K562 (cell line): ENCODE measurements around the gene RGL2. TPM values are rescaled to one million over a fixed set of nuclear protein-coding genes. Genes with fewer than 3 reads are reported as not detected.

Source experiments
- BRF1 ChIP-seq: IDR thresholded peaks from 3 replicates; pipeline ENCODE4 v1.6.1; 2011; ENCODE audit warnings: borderline replicate concordance, mild to moderate bottlenecking; ENCODE audit not compliant: insufficient read length; ENCODE audit errors: extremely low read depth
- BRF2 ChIP-seq: IDR thresholded peaks from 3 replicates; pipeline ENCODE4 v1.6.1; 2011; ENCODE audit warnings: borderline replicate concordance, mild to moderate bottlenecking; ENCODE audit not compliant: insufficient read length, insufficient read depth
- CBX2 ChIP-seq: fragments of 200-600 bp; sonication (generic); IDR thresholded peaks from one replicate; pipeline ENCODE4 v1.6.1; 2012; ENCODE audit warnings: mild to moderate bottlenecking, low read length, inconsistent platforms; ENCODE audit not compliant: insufficient read depth, poor library complexity, severe bottlenecking
- COPS2 ChIP-seq: fragments of 450-650 bp; conservative IDR thresholded peaks from 2 replicates; pipeline ENCODE4 v1.6.1; 2016; ENCODE audit warnings: mild to moderate bottlenecking, moderate library complexity
- CREB5 ChIP-seq: fragments of 250-450 bp; sonication (Bioruptor Pico); IDR thresholded peaks from 2 replicates; pipeline ENCODE4 v1.5.0; 2020; ENCODE audit warnings: mild to moderate bottlenecking
- ELF1 ChIP-seq: fragments of 200-800 bp; sonication (Bioruptor generic); IDR thresholded peaks from 2 replicates; pipeline ENCODE4 v1.6.1; 2016; ENCODE audit warnings: missing genetic modification characterization, missing compliant biosample characterization
- GTF2A2 ChIP-seq: IDR thresholded peaks from 2 replicates; pipeline ENCODE4 v1.6.1; 2016; ENCODE audit warnings: mild to moderate bottlenecking, missing genetic modification characterization, missing compliant biosample characterization
- KLF6 ChIP-seq: fragments of 250-450 bp; sonication (Bioruptor Pico); IDR thresholded peaks from 2 replicates; pipeline ENCODE4 v1.4.0; 2020; ENCODE audit warnings: mild to moderate bottlenecking, moderate library complexity, borderline replicate concordance
- MCM3 ChIP-seq: fragments of 450-650 bp; IDR thresholded peaks from 2 replicates; pipeline ENCODE4 v1.6.1; 2016
- NR4A1 ChIP-seq, 2 experiments: fragments of 250-450 bp in 1 of 2; fragments of 450-650 bp in 1 of 2; sonication (Bioruptor Pico) in 1 of 2; IDR thresholded peaks; 2 replicates each; pipeline versions ENCODE4 v1.4.0 to v1.6.1; 2016 to 2020; ENCODE audit warnings: mild to moderate bottlenecking in 2 of 2, missing compliant biosample characterization in 1 of 2, missing genetic modification characterization in 1 of 2, moderate library complexity in 1 of 2
- NUFIP1 ChIP-seq: fragments of 450-650 bp; IDR thresholded peaks from 2 replicates; pipeline ENCODE4 v1.6.1; 2018; ENCODE audit not compliant: partially characterized antibody
- RB1 ChIP-seq: fragments of 450-650 bp; IDR thresholded peaks from 2 replicates; pipeline ENCODE4 v1.6.1; 2017; ENCODE audit warnings: low read depth, mild to moderate bottlenecking
- RBM14 ChIP-seq: fragments of 200-400 bp; formaldehyde crosslinking; IDR thresholded peaks from 2 replicates; pipeline ENCODE4 v1.6.1; 2018; ENCODE audit warnings: low read depth, mild to moderate bottlenecking, low read length, moderate library complexity, borderline replicate concordance; ENCODE audit not compliant: insufficient read depth
- TAF15 ChIP-seq: fragments of 200-400 bp; formaldehyde crosslinking; IDR thresholded peaks from 2 replicates; pipeline ENCODE4 v1.6.1; 2017; ENCODE audit warnings: mild to moderate bottlenecking, low read depth, low read length, moderate library complexity
- TAL1 ChIP-seq: fragments of 450-650 bp; IDR thresholded peaks from 2 replicates; pipeline ENCODE4 v1.6.1; 2016; ENCODE audit warnings: mild to moderate bottlenecking
- TARDBP ChIP-seq: fragments of 450-650 bp; IDR thresholded peaks from 2 replicates; pipeline ENCODE4 v1.6.1; 2016
- TCF7L2 ChIP-seq: fragments of 150-350 bp; IDR thresholded peaks from 2 replicates; pipeline ENCODE4 v1.6.1; 2016; ENCODE audit warnings: low read depth, mild to moderate bottlenecking, low read length, moderate library complexity
- TCFL5 ChIP-seq: fragments of 250-450 bp; sonication (Bioruptor Pico); conservative IDR thresholded peaks from 2 replicates; pipeline ENCODE4 v1.6.1; 2021; ENCODE audit warnings: mild to moderate bottlenecking, moderate library complexity, matching md5 sums
- XRCC3 ChIP-seq: fragments of 450-650 bp; IDR thresholded peaks from 2 replicates; pipeline ENCODE4 v1.6.1; 2017; ENCODE audit warnings: mild to moderate bottlenecking, moderate library complexity
- ZFP91 ChIP-seq: sonication (generic); formaldehyde crosslinking; IDR thresholded peaks from 2 replicates; pipeline ENCODE4 v1.8.0; 2022; ENCODE audit warnings: mild to moderate bottlenecking, missing genetic modification reagents
- ZNF551 ChIP-seq: fragments of 250-450 bp; sonication (Bioruptor Pico); IDR thresholded peaks from 2 replicates; pipeline ENCODE4 v1.5.0; 2021; ENCODE audit warnings: mild to moderate bottlenecking, moderate library complexity
- polyA plus RNA-seq, 8 experiments: library from polyadenylated mRNA; depleted of rRNA in 4 of 8; stranded (reverse) in 5 of 8; unstranded in 3 of 8; fragments of >200 nt; fragmentation: Nextera tagmentation in 2 of 8; fragmentation: Illumina TruSeq in 1 of 8; extraction: Ambion mirVana in 2 of 8; extraction: Trizol in 1 of 8; gene quantifications; 2 replicates each; pipeline versions ENCODE4 v1.2.1 to v1.2.3, GENCODE V29; 2011 to 2014; ENCODE audit warnings: inconsistent platforms in 1 of 8, missing spikeins in 1 of 8
- total RNA-seq, 7 experiments: library from RNA; depleted of rRNA in 6 of 7; stranded (reverse); fragments of >200 nt in 6 of 7; fragmentation: Illumina TruSeq in 2 of 7; extraction: Trizol in 2 of 7; gene quantifications; 2 replicates each; pipeline versions ENCODE4 v1.2.1 to v1.2.3, GENCODE V29; 2011 to 2021; ENCODE audit warnings: low replicate concordance in 1 of 7
- TF ChIP-seq, protein P1 (sequence below): fragments of 250-450 bp; sonication (Bioruptor Pico); IDR thresholded peaks from 2 replicates; pipeline ENCODE4 v1.9.0; 2021; ENCODE audit warnings: mild to moderate bottlenecking
- TF ChIP-seq, protein P2 (sequence below): fragments of 450-650 bp; IDR thresholded peaks from 2 replicates; pipeline ENCODE4 v1.6.1; 2016; ENCODE audit warnings: low read depth, mild to moderate bottlenecking, moderate library complexity

Gene RGL2
- total and polyA plus RNA-seq, 9 of the 15 experiments (the other 6 are each of a cell fraction or from before 2014, with no cell fraction given), result 1.8 to 57.1 (median 19.5) TPM

DNA sequence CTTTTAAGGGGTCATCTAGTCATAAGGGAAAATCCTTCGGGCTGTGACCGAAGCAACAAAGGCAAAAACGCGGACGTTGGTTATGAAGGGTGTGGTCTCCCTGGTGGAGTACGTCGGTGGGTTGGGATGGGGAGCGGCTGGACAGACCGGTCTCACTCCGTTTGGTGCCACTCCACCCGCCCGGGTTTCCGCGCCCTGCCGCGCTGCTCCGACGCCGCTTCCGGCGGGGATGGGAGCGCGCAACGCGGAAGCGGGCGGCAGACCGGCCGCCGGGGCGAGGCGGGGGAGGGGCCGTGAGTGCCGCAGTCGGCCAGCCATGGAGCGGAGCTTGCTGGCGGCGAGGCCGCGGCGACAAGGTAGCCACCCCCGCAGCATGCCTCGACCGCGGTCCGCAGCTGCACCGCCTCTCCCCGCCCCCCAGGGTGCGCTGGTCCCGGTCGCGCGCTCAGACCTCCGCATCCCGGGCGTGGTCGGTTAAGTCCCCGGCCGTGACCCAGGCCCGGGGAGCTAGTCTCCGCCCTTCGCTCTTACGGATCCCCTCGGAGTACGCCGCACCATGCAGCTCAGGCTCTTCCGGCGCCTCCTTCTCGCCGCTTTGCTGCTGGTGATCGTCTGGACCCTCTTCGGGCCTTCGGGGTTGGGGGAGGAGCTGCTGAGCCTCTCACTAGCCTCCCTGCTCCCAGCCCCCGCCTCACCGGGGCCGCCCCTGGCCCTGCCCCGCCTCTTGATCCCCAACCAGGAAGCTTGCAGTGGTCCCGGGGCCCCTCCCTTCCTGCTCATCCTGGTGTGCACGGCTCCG is 21.7 kb downstream of the RGL2 start, which contains the start of gene B3GALT4 (continued):
- TF ChIP-seq CREB5 (CRISPR knock-in tag), result 0 out of 2 replicates have a peak, but pooled peaks have one; percentile 45
- TF ChIP-seq NUFIP1, result no peak
- TF ChIP-seq RB1, result peak; percentile 96
- TF ChIP-seq TCF7L2, result no peak
- TF ChIP-seq RBM14, result peak; percentile 54; the same call in 1 of the 2 replicates
- TF ChIP-seq GTF2A2 (tag), result no peak
- TF ChIP-seq, protein P1, sequence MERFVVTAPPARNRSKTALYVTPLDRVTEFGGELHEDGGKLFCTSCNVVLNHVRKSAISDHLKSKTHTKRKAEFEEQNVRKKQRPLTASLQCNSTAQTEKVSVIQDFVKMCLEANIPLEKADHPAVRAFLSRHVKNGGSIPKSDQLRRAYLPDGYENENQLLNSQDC, result no peak
- no peak for TF ChIP-seq TAL1
- peak; percentile 90 for TF ChIP-seq TARDBP
- no peak for TF ChIP-seq TAF15
- peak; percentile 70; the same call in 1 of the 2 replicates for TF ChIP-seq ZNF551
- TF ChIP-seq COPS2, result no peak
- TF ChIP-seq BRF1, result no peak
- no peak for TF ChIP-seq CBX2
- TF ChIP-seq BRF2, result no peak
- TF ChIP-seq, protein P2, sequence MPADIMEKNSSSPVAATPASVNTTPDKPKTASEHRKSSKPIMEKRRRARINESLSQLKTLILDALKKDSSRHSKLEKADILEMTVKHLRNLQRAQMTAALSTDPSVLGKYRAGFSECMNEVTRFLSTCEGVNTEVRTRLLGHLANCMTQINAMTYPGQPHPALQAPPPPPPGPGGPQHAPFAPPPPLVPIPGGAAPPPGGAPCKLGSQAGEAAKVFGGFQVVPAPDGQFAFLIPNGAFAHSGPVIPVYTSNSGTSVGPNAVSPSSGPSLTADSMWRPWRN, result 0 out of 2 replicates have a peak, but pooled peaks have one; percentile 14
- no peak for TF ChIP-seq TCFL5
- no peak for TF ChIP-seq XRCC3
- TF ChIP-seq NR4A1 (CRISPR knock-in tag; IDR thresholded peaks at IDR 0.05), result 0 out of 2 replicates have a peak, but pooled peaks have one; percentile 7
- peak; percentile 44; the same call in 1 of the 2 replicates for TF ChIP-seq NR4A1 (tag; IDR thresholded peaks at IDR 0.05)
- TF ChIP-seq KLF6, result peak; percentile 68; the same call in 1 of the 2 replicates
- no peak for TF ChIP-seq MCM3
- no peak for TF ChIP-seq ZFP91 (CRISPR knock-in tag)
- TF ChIP-seq ELF1 (tag), result peak; percentile 96
